Sigmoid colon (tissue), 4 donors: ENCODE results near the gene POTEF.
"Not testable (repeated sequence)": the region's sequence is repeated elsewhere in the genome, so short reads cannot be mapped to it uniquely, and the experiment has no call there.

Experiments used
- EP300 ChIP-seq, 4 donors: sonication (generic); formaldehyde crosslinking; IDR thresholded peaks; one replicate each; pipeline ENCODE4 v1.6.1; 2017; ENCODE audit warnings: antibody characterized with exemption in 4 of 4
- POLR2A ChIP-seq, 2 donors: fragments of 450-650 bp; IDR thresholded peaks; one replicate each; pipeline ENCODE4 v1.6.1; 2016; ENCODE audit warnings: antibody characterized with exemption in 2 of 2, mild to moderate bottlenecking in 2 of 2, moderate library complexity in 2 of 2
- POLR2AphosphoS5 ChIP-seq, 4 donors: sonication (generic); formaldehyde crosslinking; IDR thresholded peaks; one replicate each; pipeline ENCODE4 v1.6.1; 2017; ENCODE audit warnings: antibody characterized with exemption in 4 of 4
- TF ChIP-seq, protein P1 (sequence below), 4 experiments: fragments of 450-650 bp in 3 of 4; fragments of 200-600 bp in 1 of 4; IDR thresholded peaks; one replicate each; pipeline ENCODE4 v1.5.1; 2016 to 2019; ENCODE audit warnings: antibody characterized with exemption in 4 of 4, mild to moderate bottlenecking in 3 of 4, moderate library complexity in 2 of 4

DNA sequence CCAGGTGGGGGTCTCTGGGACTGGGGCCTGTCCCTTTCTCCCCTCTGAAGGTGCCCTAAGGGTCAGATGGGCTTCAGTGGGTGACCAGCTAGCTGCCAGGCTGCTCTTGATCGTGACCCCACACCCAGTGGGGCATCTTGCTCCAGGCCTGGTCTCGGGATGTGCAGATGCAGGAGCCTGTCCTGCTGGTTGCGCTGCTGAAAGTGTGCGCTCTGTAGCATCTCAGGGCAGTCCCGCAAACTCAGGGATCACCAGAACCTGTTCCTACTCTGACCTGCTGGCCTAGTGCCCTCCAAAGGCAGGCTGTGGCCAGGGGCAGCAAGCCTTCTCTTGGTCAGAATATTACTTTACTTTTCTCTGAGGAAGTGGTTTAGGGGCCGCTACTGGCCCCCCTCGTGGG lies 11.5 kb upstream of the POTEF start:
- TF ChIP-seq, protein P1, sequence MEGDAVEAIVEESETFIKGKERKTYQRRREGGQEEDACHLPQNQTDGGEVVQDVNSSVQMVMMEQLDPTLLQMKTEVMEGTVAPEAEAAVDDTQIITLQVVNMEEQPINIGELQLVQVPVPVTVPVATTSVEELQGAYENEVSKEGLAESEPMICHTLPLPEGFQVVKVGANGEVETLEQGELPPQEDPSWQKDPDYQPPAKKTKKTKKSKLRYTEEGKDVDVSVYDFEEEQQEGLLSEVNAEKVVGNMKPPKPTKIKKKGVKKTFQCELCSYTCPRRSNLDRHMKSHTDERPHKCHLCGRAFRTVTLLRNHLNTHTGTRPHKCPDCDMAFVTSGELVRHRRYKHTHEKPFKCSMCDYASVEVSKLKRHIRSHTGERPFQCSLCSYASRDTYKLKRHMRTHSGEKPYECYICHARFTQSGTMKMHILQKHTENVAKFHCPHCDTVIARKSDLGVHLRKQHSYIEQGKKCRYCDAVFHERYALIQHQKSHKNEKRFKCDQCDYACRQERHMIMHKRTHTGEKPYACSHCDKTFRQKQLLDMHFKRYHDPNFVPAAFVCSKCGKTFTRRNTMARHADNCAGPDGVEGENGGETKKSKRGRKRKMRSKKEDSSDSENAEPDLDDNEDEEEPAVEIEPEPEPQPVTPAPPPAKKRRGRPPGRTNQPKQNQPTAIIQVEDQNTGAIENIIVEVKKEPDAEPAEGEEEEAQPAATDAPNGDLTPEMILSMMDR (IDR thresholded peaks at IDR 0.05), result not testable (repeated sequence)
- TF ChIP-seq POLR2AphosphoS5, EP300, POLR2A (IDR thresholded peaks at IDR 0.05): not testable (repeated sequence)
